HG03025 (cell line): ENCODE measurements around the gene OVCA2.

Source experiments
- ATAC-seq: cut with Tn5 transposase; IDR thresholded peaks from one replicate; pipeline ENCODE4 v1.9.1; 2021; ENCODE audit warnings: mild to moderate bottlenecking, moderate library complexity; ENCODE audit not compliant: unreplicated experiment, low FRiP score

The OVCA2 gene

DNA sequence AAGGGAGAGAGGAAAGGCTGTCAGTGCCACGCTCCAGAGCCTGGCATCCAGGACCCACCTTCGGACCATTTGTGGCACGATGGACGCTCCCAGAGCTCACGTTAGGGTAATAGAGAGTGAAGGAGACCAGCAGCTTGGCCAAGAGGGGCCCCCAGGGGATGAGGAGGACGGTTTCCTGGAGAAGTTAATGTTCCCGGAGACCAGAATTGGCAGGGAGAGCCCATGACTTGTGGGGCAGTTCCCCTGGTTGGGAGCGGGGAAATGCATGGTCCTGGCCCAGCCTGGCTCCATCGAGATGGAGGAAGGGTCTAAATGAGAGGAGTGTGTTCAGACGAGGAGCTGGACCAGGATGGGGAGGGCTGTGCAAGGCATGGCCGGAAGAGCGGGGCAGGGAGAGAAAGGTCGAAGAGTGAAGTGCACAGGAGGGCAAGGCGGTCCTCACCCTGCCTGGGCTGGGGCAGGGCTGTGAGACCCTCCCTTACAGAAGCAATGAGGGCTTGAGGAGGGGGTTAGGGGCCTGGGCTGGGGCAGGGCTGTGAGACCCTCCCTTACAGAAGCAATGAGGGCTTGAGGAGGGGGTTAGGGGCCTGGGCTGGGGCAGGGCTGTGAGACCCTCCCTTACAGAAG lies 10.2 kb downstream of the OVCA2 start:
- ATAC-seq, result no peak

DNA sequence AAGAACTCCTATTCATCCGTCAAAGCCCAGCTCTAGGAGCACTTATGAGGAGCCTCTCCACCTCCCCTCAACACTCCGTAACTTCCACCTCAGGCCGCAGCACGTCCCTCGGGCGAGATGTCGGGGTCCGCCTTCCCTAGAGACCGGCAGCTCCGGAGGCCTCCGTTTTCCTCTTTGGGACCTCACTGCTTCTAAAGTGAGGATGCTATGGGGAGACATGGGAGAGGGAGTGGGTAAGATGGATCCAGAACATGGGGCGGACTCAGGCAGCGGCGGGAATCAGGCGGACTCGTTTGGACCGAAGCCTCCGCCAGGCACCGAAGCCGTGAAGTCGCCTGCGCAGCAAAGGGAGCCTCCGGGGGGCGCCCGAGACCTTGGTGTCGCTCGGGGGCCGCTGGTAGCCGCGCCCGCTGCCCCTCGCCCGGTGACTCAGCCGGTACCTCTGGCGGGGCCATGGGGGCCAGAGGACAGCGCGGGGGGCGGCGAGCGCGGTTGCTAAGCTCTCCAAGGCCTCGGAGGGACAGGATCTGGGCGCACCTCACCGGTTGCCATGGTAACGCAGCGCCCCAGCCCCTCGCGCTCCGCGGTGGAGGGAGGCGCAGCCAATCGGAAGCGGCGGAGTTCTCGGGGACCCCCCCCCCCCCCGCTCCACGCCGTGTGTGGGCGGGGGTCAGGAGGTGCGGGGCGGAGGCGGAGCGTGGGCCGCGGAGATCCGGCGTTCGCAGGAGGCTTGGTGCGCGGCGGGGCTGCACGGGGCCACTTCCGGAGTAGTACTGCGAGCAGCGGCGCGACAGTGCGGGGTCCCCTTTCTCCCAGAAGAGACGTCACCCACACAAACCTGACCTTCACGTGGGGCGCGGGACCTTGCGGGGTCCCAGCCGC lies 11.8 kb downstream of the OVCA2 start:
- ATAC-seq, result no peak

DNA sequence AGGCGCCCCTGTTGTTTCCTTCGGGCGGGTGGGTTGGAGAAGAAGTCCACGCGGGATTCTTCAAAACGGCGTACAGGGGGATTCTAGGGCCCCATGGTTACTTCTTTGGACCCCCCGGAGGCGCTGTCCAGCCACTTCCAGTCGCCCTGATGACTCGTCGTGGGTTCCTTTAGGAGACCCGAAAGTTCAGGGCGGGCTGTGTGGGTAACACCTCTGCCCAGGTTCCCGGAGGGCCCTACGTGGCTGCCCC lies 12.4 kb downstream of the OVCA2 start:
- ATAC-seq, result no peak

- ATAC-seq, result no peak
These were observed 12.9 kb downstream of the OVCA2 start, which contains the start of gene HIC1 for GRCh38 chr17:2054512-2055291. Gene HIC1 (plus strand): TSS chr17:2055103. CDS start chr17:2056691, 1,588 bp downstream.

GRCh38 chr17:2055292-2056205 lies 13.7 kb downstream of the OVCA2 start:
- ATAC-seq, result no peak

GRCh38 chr17:2056206-2057174 lies 14.7 kb downstream of the OVCA2 start:
- ATAC-seq, result no peak

DNA sequence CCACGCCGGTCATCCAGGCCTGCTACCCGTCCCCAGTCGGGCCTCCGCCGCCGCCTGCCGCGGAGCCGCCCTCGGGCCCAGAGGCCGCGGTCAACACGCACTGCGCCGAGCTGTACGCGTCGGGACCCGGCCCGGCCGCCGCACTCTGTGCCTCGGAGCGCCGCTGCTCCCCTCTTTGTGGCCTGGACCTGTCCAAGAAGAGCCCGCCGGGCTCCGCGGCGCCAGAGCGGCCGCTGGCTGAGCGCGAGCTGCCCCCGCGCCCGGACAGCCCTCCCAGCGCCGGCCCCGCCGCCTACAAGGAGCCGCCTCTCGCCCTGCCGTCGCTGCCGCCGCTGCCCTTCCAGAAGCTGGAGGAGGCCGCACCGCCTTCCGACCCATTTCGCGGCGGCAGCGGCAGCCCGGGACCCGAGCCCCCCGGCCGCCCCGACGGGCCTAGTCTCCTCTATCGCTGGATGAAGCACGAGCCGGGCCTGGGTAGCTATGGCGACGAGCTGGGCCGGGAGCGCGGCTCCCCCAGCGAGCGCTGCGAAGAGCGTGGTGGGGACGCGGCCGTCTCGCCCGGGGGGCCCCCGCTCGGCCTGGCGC lies 15.4 kb downstream of the OVCA2 start:
- ATAC-seq, result no peak

DNA sequence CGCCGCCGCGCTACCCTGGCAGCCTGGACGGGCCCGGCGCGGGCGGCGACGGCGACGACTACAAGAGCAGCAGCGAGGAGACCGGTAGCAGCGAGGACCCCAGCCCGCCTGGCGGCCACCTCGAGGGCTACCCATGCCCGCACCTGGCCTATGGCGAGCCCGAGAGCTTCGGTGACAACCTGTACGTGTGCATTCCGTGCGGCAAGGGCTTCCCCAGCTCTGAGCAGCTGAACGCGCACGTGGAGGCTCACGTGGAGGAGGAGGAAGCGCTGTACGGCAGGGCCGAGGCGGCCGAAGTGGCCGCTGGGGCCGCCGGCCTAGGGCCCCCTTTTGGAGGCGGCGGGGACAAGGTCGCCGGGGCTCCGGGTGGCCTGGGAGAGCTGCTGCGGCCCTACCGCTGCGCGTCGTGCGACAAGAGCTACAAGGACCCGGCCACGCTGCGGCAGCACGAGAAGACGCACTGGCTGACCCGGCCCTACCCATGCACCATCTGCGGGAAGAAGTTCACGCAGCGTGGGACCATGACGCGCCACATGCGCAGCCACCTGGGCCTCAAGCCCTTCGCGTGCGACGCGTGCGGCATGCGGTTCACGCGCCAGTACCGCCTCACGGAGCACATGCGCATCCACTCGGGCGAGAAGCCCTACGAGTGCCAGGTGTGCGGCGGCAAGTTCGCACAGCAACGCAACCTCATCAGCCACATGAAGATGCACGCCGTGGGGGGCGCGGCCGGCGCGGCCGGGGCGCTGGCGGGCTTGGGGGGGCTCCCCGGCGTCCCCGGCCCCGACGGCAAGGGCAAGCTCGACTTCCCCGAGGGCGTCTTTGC lies 16.2 kb downstream of the OVCA2 start:
- no peak for ATAC-seq

GRCh38 chr17:2058586-2059546 lies 17.0 kb downstream of the OVCA2 start:
- no peak for ATAC-seq

- no peak for ATAC-seq
These were observed 17.9 kb downstream of the OVCA2 start for GRCh38 chr17:2059547-2060384.

- ATAC-seq, result no peak
These were observed 18.5 kb downstream of the OVCA2 start for GRCh38 chr17:2060385-2060658.

GRCh38 chr17:2060681-2061440 lies 19.0 kb downstream of the OVCA2 start:
- no peak for ATAC-seq

DNA sequence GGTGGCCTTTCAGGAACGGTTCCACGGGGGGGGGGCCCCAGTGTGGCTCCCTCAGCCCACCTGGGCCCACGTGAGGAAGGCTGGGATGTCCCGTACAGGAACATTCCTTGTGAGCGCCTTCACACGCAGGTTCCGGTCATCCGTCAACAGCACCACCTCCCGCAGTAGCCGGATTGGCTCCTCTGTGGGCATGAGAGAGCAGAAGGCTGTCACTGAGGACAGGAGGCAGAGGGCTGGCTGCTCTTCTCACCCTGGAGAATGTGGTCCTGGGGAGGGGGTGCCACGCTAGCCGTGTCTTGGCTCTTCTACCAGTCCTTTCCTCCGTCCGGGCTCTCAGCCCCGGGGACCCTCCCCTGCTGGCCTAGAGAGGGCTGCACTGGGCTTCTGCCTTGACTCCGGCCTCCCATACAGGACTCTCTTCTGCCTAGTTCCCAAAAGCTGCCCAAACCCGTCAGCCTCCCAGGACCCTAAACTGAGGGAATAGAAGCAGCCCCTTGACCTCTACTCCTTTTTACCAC lies 19.7 kb downstream of the OVCA2 start:
- no peak for ATAC-seq

DNA sequence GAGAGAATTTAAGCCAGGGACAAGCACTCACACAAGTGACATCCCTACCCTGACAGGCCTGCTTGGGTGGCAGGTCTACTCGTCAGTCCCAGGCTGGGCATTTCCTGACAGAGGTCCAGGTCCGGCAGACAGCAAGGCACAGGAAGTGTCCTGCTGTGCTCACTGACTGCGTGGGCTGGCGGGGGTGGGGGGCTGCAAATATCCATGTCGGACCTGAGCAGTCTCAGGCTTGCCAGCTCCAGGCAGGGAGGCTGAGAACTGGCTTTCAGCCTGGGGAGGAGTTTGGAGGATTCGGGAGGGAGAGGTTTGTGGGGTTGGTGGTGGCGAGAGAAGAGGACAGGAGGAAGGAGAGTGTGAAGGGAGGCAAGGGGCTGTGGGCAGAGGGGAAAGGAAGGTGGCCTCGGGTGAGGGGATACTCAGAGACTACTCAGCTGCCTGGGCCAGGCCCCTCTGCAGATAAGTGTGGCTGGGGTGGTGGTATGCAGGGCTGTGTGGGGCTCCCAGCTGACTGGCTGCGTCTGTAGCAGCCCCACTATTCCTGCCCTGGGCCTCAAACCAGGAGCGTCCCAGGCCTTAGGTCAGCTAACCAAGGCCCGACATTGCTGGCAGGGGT lies 20.9 kb downstream of the OVCA2 start:
- no peak for ATAC-seq
